H9 (cell line): Measurements from ENCODE around the gene TRAT1. TPM values are rescaled to one million over a fixed set of nuclear protein-coding genes. Genes with fewer than 3 reads are reported as not detected.
A peak's percentile ranks its signal among the peaks of the same experiment; 100 is the strongest.

Source experiments
- DNase-seq: peaks from one replicate; pipeline ENCODE4 v3.0.0-alpha.2; 2017
- H2AFZ ChIP-seq: one replicate; pipeline ENCODE4 v1.6.1; 2013; ENCODE audit warnings: mild to moderate bottlenecking, low read length, control low read depth, moderate library complexity
- H2AK5ac ChIP-seq: 2 replicates; pipeline ENCODE4 v1.6.1; 2013; ENCODE audit warnings: low read length, control low read depth, mixed read lengths; ENCODE audit not compliant: insufficient read length
- H2BK120ac ChIP-seq: one replicate; pipeline ENCODE4 v1.6.1; 2013; ENCODE audit warnings: low read depth, mild to moderate bottlenecking, low read length, control low read depth, inconsistent platforms; ENCODE audit not compliant: poor library complexity, severe bottlenecking
- H2BK12ac ChIP-seq: 2 replicates; pipeline ENCODE4 v1.6.1; 2013; ENCODE audit warnings: low read length, control low read depth, mixed read lengths, low read depth; ENCODE audit not compliant: insufficient read length
- H2BK15ac ChIP-seq: 2 replicates; pipeline ENCODE4 v1.6.1; 2013; ENCODE audit warnings: low read depth, low read length, control low read depth
- H2BK20ac ChIP-seq: one replicate; pipeline ENCODE4 v1.6.1; 2013; ENCODE audit warnings: low read depth, mild to moderate bottlenecking, low read length, control low read depth, inconsistent platforms; ENCODE audit not compliant: poor library complexity, severe bottlenecking
- H2BK5ac ChIP-seq: 2 replicates; pipeline ENCODE4 v1.6.1; 2013; ENCODE audit warnings: low read length, control low read depth, mixed read lengths; ENCODE audit not compliant: insufficient read length
- H3K14ac ChIP-seq: 2 replicates; pipeline ENCODE4 v1.6.1; 2013; ENCODE audit warnings: low read length, control low read depth; ENCODE audit not compliant: insufficient read depth
- H3K18ac ChIP-seq: 2 replicates; pipeline ENCODE4 v1.6.1; 2013; ENCODE audit warnings: low read depth, mild to moderate bottlenecking, mixed read lengths, low read length, control low read depth; ENCODE audit not compliant: insufficient read length
- H3K23ac ChIP-seq: 2 replicates; pipeline ENCODE4 v1.6.1; 2013; ENCODE audit warnings: low read length, control low read depth, mixed read lengths, low read depth; ENCODE audit not compliant: insufficient read length
- H3K23me2 ChIP-seq: 2 replicates; pipeline ENCODE4 v1.6.1; 2013; ENCODE audit warnings: low read depth, mild to moderate bottlenecking, mixed read lengths, low read length, control low read depth; ENCODE audit not compliant: insufficient read length, poor library complexity, severe bottlenecking
- H3K27ac ChIP-seq: 2 replicates; pipeline ENCODE4 v1.5.1; 2013; ENCODE audit warnings: low read length, control low read depth, mixed read lengths, low read depth; ENCODE audit not compliant: insufficient read length
- H3K27me3 ChIP-seq: 2 replicates; pipeline ENCODE4 v1.6.1; 2013; ENCODE audit warnings: low read length, control low read depth, inconsistent platforms; ENCODE audit not compliant: insufficient read depth
- H3K4ac ChIP-seq: 2 replicates; pipeline ENCODE4 v1.6.1; 2013; ENCODE audit warnings: low read depth, mild to moderate bottlenecking, control low read depth, inconsistent platforms, low read length, moderate library complexity
- H3K4me1 ChIP-seq: 2 replicates; pipeline ENCODE4 v1.6.1; 2013; ENCODE audit warnings: low read length, control low read depth, inconsistent platforms; ENCODE audit not compliant: insufficient read depth
- H3K4me2 ChIP-seq: 2 replicates; pipeline ENCODE4 v1.6.1; 2013; ENCODE audit warnings: low read length, control low read depth, mixed read lengths; ENCODE audit not compliant: insufficient read length, insufficient read depth
- H3K56ac ChIP-seq: 2 replicates; pipeline ENCODE4 v1.6.1; 2013; ENCODE audit warnings: low read depth, mild to moderate bottlenecking, mixed read lengths, low read length, control low read depth; ENCODE audit not compliant: insufficient read length
- H3K79me1 ChIP-seq: 2 replicates; pipeline ENCODE4 v1.6.1; 2013; ENCODE audit warnings: low read depth, mild to moderate bottlenecking, moderate library complexity, low read length, control low read depth, inconsistent platforms; ENCODE audit not compliant: insufficient read depth, poor library complexity, severe bottlenecking
- H3K79me2 ChIP-seq: 2 replicates; pipeline ENCODE4 v1.6.1; 2013; ENCODE audit warnings: low read length, control low read depth, inconsistent platforms; ENCODE audit not compliant: insufficient read depth
- H3K9ac ChIP-seq: 2 replicates; pipeline ENCODE4 v1.6.1; 2013; ENCODE audit warnings: low read length, control low read depth, mixed read lengths; ENCODE audit not compliant: insufficient read length; ENCODE audit errors: extremely low read depth
- H3K9me3 ChIP-seq: one replicate; pipeline ENCODE4 v1.6.1; 2013; ENCODE audit warnings: low read depth, low read length, inconsistent platforms; ENCODE audit not compliant: control insufficient read depth
- H3T11ph ChIP-seq: one replicate; pipeline ENCODE4 v1.6.1; 2013; ENCODE audit warnings: mild to moderate bottlenecking, low read length, control low read depth, inconsistent platforms
- H4K20me1 ChIP-seq: one replicate; pipeline ENCODE4 v1.6.1; 2013; ENCODE audit not compliant: control insufficient read depth, insufficient read length, insufficient read depth
- H4K5ac ChIP-seq: 2 replicates; pipeline ENCODE4 v1.6.1; 2013; ENCODE audit warnings: low read depth, mild to moderate bottlenecking, mixed read lengths, low read length, control low read depth; ENCODE audit not compliant: insufficient read length
- H4K8ac ChIP-seq: replicated peaks from 2 replicates; pipeline ENCODE4 v1.6.1; 2013; ENCODE audit warnings: low read length, control low read depth, mixed read lengths, low read depth; ENCODE audit not compliant: insufficient read length
- H4K91ac ChIP-seq: 2 replicates; pipeline ENCODE4 v1.6.1; 2013; ENCODE audit warnings: low read depth, mild to moderate bottlenecking, moderate library complexity, mixed read lengths, low read length, control low read depth; ENCODE audit not compliant: insufficient read length
- H3K27ac Mint-ChIP-seq, 3 experiments: 2 replicates in 2 of 3; 3 replicates in 1 of 3; pipeline ENCODE4 v1.8.0; 2020 to 2021; ENCODE audit warnings: mixed read lengths in 3 of 3, mild to moderate bottlenecking in 1 of 3, moderate library complexity in 1 of 3
- H3K27me3 Mint-ChIP-seq: 2 replicates; pipeline ENCODE4 v1.8.0; 2021; ENCODE audit warnings: low read depth, mild to moderate bottlenecking, moderate library complexity, mixed read lengths
- H3K36me3 Mint-ChIP-seq, 3 experiments: 2 replicates in 2 of 3; 3 replicates in 1 of 3; pipeline ENCODE4 v1.8.0; 2020 to 2021; ENCODE audit warnings: low read depth in 3 of 3, mixed read lengths in 3 of 3; ENCODE audit not compliant: insufficient read depth in 1 of 3
- H3K4me1 Mint-ChIP-seq, 2 experiments: 2 replicates each; pipeline ENCODE4 v1.8.0; 2020; ENCODE audit warnings: mixed read lengths in 2 of 2
- H3K4me3 Mint-ChIP-seq, 2 experiments: 2 replicates in 1 of 2; 3 replicates in 1 of 2; pipeline ENCODE4 v1.8.0; 2020 to 2021; ENCODE audit warnings: mild to moderate bottlenecking in 2 of 2, mixed read lengths in 2 of 2, moderate library complexity in 1 of 2
- H3K9me3 Mint-ChIP-seq, 2 experiments: 2 replicates in 1 of 2; 3 replicates in 1 of 2; pipeline ENCODE4 v1.8.0; 2020; ENCODE audit warnings: mild to moderate bottlenecking in 2 of 2, mixed read lengths in 2 of 2, moderate library complexity in 1 of 2
- WGBS: extraction: QIAGEN DNeasy Blood & Tissue Kit; methylation state at CpG from one replicate; pipeline ENCODE4 v1.1.7; 2013; ENCODE audit warnings: missing lambda C conversion rate, low lambda C conversion rate, mixed read lengths; ENCODE audit not compliant: insufficient read length; ENCODE audit errors: extremely low coverage; 5-methylcytosine and 5-hydroxymethylcytosine counted together
- total RNA-seq: library from RNA; stranded (reverse); gene quantifications from 2 replicates; pipeline ENCODE4 v1.2.1, GENCODE V29; 2021
- TF ChIP-seq, protein P1 (sequence below): fragments of 200-600 bp; sonication (generic); conservative IDR thresholded peaks from 3 replicates; pipeline ENCODE4 v1.8.0; 2021; ENCODE audit warnings: antibody characterized with exemption, mild to moderate bottlenecking

The TRAT1 gene
- total RNA-seq, 1 experiment from 2014 or later = not detected

DNA sequence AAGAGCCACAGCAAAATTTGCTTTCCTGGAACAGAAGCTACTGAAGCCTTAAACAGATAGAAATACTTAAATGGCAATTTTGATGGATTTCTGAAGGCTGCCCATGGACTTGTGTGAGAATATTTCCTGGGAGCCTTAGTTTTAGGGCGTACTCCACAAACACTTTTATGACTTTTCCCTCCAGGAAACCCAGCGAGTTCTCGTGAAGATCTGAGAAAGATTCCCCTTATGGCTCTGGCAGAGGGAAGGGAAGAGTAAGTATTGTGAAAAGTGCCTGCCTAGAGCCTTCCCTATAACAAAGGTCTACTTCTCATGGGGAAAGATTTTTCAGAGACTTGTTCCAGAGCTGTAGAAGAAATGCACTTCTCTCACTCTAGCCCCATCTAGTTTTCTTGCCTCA lies 31.1 kb upstream of the TRAT1 start:
- no peak overlapping the region for H3K4me2 ChIP-seq
- H3K36me3 Mint-ChIP-seq = no peaks in the 10 kb centered on the region
- peak overlapping the region in 1 of 3 experiments; percentile 32; a peak in 1 of 7 replicates for H3K27ac Mint-ChIP-seq
- H2AK5ac ChIP-seq = no peak overlapping the region
- DNase-seq = no peak
- H3K4me3 Mint-ChIP-seq = no peak overlapping the region
- no peak overlapping the region for H4K5ac ChIP-seq
- H3K4ac ChIP-seq = no peak overlapping the region
- no peaks in the 10 kb centered on the region for H3K79me2 ChIP-seq
- no CpG with 5 or more reads among the region's 3 CpGs for WGBS
- TF ChIP-seq, protein P1, sequence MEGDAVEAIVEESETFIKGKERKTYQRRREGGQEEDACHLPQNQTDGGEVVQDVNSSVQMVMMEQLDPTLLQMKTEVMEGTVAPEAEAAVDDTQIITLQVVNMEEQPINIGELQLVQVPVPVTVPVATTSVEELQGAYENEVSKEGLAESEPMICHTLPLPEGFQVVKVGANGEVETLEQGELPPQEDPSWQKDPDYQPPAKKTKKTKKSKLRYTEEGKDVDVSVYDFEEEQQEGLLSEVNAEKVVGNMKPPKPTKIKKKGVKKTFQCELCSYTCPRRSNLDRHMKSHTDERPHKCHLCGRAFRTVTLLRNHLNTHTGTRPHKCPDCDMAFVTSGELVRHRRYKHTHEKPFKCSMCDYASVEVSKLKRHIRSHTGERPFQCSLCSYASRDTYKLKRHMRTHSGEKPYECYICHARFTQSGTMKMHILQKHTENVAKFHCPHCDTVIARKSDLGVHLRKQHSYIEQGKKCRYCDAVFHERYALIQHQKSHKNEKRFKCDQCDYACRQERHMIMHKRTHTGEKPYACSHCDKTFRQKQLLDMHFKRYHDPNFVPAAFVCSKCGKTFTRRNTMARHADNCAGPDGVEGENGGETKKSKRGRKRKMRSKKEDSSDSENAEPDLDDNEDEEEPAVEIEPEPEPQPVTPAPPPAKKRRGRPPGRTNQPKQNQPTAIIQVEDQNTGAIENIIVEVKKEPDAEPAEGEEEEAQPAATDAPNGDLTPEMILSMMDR = no peak
- H3K4me1 ChIP-seq = no peaks in the 10 kb centered on the region
- no peaks in the 10 kb centered on the region for H3K23me2 ChIP-seq
- no peak overlapping the region for H3K9ac ChIP-seq
- H3K79me1 ChIP-seq = no peaks in the 10 kb centered on the region
- H3K27ac ChIP-seq = no peak overlapping the region
- no peak overlapping the region for H2BK15ac ChIP-seq
- peaks cover 0 to 8% of the 10 kb centered on the region in 2 experiments; a peak in 3 of 5 replicates for H3K9me3 Mint-ChIP-seq
- no peak overlapping the region for H3K23ac ChIP-seq
- H2AFZ ChIP-seq = peak overlapping the region; percentile 32
- no peaks in the 10 kb centered on the region for H3K27me3 Mint-ChIP-seq
- H2BK120ac ChIP-seq = no peak overlapping the region
- H2BK5ac ChIP-seq = no peak overlapping the region
- H3T11ph ChIP-seq = no peak overlapping the region
- no peaks in the 10 kb centered on the region for H3K9me3 ChIP-seq
- H3K27me3 ChIP-seq = no peaks in the 10 kb centered on the region
- no peak overlapping the region for H4K8ac ChIP-seq
- no peak overlapping the region for H3K18ac ChIP-seq
- H2BK12ac ChIP-seq = no peak overlapping the region
- no peaks in the 10 kb centered on the region for H3K4me1 Mint-ChIP-seq
- H4K20me1 ChIP-seq = no peaks in the 10 kb centered on the region
- no peak overlapping the region for H2BK20ac ChIP-seq
- no peak overlapping the region for H3K14ac ChIP-seq
- H3K56ac ChIP-seq = no peak overlapping the region
- no peak overlapping the region for H4K91ac ChIP-seq
